HUDEP-2 (cell line): ENCODE data around the gene CAMTA1.
"Not testable (repeated sequence)": the region's sequence is repeated elsewhere in the genome, so short reads cannot be mapped to it uniquely, and the experiment has no call there.

ENCODE experiments used
- DNase-seq, 76 experiments: peaks; one replicate each; lab custom pipeline; 2025; ENCODE audit not compliant: unreplicated experiment in 76 of 76; lab: John Stamatoyannopoulos, UW

Gene CAMTA1

DNA sequence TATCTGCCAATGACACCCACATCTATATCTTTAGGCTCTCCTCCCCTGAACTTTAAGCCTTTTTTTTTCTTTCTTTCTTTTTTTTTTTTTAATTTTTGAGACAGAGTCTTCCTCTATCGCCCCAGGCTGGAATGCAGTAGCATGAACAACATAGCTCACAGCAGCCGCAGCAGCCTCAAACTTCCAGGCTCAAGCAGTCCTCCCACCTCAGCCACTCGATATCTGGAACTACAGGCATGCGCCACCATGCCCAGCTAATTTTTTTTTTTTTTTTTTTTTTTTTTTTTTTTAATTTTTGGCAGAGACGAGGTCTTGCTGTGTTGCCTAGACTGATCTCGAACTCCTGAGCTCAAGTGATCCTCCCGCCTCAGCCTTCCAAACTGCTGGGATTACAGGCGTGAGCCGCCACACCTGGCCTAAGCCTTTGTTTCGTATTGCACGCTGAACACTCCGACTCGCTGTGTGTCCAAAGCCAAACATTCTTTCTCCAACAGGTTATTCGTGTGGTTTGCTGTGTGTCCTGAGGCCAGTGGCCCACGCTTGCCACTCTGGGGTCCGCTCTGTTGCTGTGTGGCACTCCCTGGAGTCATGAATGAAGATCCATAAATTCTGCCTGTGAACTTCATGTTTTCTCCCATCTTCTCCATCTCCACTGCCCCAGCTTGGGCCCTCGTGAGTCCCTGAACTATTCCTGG lies 119.4 kb downstream of the CAMTA1 start:
- peak in 2 of 76 experiments; percentile 14 to 31 for DNase-seq

DNA sequence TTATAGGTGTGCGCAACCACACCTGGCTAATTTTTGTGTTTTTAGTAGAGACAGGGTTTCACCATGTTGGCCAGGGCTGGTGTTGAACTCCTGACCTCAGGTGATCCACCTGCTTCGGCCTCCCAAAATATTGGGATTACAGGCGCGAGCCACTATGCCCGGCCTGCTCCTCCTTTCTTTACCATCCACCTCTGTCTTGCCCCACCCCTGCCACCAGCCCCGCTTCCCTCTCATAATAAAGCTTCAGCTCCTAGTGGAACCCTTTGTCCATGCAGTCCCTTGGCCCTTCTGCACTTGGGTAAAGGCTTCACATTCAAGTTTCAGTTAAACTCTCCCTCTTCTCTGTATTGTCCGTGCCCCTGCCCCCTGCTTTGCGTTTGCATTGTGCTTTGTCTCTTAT lies 120.1 kb downstream of the CAMTA1 start:
- DNase-seq = no peak

- DNase-seq = no peak
These were observed 120.5 kb downstream of the CAMTA1 start for GRCh38 chr1:6905790-6906189.

DNA sequence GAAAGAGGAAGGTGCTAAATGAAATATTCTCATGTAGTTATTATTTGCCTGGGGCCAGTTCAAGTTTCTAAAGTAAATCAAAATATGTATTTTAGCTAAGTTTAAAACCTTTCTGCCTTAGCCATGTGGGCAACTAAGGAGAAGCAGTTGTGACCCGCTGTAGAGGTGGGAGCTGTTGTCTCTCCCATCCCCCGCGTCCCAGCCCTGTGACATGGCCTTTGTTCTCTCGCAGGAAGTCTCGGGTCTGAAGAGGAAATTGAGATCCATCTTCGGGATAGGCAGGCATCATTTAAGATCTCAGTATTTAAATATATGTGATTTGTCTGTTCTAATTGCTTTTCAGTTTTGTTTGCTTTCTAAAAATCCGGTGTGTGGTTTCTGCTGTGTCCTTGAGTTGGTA lies 121.5 kb downstream of the CAMTA1 start:
- no peak for DNase-seq

DNA sequence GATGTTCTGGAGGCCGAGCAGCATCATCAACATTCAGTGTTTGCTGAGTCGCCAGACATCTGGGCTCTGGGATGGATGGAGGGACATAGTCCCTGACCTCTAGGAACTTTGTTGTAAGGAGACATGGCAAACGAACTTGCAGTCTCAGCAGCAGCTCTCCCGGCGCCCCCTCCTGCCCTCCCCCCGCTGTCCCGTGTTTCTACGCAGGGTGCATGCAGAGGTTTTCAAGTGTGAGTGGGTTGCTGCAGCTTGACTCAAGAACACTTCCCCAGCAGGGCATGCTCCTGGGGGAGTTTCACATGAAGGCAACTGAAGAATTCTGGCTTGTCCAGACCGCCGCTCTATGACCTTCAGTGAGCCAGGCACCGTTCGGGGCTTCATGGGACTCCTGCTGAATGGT lies 121.9 kb downstream of the CAMTA1 start:
- no peak for DNase-seq

GRCh38 chr1:6907676-6908434 lies 122.6 kb downstream of the CAMTA1 start:
- no peak for DNase-seq

DNA sequence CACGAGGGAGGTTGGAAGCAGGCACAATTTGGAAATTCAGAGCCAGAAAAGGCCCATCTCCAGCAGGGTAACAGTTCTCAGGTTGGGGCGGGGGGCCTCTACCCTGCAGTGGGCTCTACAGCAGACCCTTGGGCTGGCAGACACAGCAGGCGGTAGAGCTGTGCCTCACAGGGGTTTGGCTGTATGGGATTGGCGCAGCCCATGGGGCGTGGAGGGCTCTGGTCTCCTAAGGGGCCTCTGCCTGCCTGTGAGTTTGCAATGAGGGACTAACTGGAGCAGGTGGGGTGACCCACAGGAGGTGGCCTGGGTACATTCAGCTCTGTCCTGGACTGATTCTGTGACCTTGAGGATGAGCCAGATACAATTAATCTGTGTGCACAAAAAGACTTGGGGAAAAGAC lies 124.1 kb downstream of the CAMTA1 start:
- DNase-seq = no peak

- DNase-seq = no peak
These were observed 124.6 kb downstream of the CAMTA1 start for GRCh38 chr1:6909857-6910256.

- no peak for DNase-seq
These were observed 126.0 kb downstream of the CAMTA1 start for GRCh38 chr1:6911021-6911941.

DNA sequence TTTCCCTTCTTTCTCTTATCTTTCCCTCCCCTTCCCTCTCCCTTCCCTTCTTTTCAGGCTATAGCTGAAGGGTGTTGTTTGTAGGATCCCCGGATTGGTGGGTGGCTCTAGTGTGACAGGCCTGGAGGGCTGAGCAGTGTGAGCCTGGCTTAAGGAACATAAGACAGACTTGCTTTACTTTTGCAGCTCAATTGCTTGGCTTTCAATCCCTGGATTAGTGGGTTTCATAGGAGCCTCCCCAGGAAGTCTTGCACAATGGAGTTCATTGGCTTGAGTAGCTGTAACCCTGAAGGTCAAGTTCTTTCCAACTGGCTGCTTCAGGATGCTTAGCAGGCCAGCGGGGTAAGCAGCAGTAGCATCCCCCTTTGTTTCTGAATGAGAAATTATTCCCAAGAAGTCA lies 126.7 kb downstream of the CAMTA1 start:
- DNase-seq = no peak

DNA sequence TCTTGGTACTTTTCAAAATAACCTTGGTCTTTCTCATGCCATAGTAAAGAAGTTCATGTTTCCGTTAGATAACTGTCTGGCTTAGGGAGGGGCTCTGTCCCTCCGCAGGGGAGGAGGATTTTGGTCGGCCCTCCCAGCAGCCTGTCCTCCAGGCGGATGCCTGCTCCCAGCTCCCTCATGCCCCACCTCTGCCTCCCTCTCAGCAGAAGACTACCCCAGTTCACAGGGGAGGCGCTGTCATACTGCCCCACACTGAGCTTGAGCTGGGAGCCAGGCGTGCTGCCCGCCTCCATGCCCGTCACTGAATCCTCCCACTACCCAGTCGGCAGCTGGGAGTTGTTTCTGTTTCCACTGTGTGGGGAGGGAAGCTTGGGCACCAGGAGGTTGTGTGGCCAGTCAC lies 127.3 kb downstream of the CAMTA1 start:
- DNase-seq = peak in 16 of 76 experiments; percentile 11 to 62 (median 28)

DNA sequence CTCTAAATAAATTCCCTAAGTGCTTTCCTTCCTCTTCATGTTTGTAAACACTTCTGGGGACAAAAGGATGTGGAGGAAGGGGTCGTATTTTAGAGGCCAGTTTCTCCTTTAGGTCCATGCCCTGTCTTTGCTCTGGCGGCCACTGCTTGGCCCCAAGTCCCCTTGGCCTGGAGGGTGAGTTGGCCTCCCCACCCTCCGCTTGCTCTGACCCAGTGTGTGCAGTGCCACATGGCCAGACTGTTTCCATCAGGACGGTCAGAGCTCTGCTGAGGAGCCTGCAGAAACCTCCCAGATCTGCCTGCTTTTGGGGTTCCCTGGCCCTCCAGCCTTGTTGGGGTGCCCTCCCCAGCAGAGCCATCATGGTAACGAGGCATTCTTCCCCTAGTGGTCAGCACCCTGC lies 127.8 kb downstream of the CAMTA1 start:
- no peak for DNase-seq

- DNase-seq = no peak
These were observed 129.5 kb downstream of the CAMTA1 start for GRCh38 chr1:6914706-6915105.

DNA sequence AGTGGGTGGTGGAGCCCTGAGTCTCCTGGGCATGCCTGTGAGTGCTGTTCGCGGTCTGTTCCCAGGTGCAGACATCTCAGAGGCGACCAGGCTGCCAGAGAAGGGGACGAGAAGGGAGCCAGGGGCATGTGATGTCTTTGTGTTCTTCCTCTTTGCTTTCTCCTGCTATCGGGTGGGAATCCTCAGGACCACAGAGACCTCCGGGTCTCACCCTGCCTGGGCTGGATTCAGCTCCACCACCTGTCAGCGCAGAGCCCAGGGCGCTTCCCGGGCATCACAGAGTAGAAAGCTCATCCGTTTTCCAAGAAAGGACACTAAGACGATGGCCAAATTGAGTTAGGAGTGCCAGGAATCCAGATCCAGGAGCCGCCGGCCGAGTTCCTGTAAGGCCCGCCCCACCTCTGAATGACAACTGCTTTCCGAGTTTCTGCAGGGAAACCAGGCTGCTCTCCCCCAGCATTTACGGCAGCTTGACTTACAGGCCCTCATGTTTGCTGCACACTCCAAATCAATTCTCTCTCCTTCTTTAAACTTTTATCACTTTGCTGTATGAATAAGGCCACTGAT lies 130.8 kb downstream of the CAMTA1 start:
- no peak for DNase-seq

DNA sequence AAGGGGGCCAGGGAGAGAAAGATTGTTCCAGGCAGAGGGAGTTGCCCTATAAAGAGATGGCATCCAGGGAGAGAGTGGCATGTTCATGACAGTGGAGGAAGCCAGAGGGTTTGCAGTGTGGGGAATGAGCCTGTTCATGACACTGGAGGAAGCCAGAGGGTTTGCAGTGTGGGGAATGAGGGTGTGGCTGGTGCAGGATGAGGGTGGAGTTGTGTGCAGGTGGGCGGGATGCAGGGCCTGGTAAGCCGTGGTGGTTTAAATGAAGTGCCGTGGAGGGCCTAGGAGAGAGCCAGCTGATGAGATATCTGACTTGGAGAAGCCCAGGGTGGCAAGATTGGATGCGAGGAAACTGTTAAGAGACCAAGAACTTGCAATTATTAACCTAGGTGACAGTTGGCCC lies 131.8 kb downstream of the CAMTA1 start:
- DNase-seq = no peak

- no peak for DNase-seq
These were observed 133.1 kb downstream of the CAMTA1 start for GRCh38 chr1:6918186-6918924.

DNA sequence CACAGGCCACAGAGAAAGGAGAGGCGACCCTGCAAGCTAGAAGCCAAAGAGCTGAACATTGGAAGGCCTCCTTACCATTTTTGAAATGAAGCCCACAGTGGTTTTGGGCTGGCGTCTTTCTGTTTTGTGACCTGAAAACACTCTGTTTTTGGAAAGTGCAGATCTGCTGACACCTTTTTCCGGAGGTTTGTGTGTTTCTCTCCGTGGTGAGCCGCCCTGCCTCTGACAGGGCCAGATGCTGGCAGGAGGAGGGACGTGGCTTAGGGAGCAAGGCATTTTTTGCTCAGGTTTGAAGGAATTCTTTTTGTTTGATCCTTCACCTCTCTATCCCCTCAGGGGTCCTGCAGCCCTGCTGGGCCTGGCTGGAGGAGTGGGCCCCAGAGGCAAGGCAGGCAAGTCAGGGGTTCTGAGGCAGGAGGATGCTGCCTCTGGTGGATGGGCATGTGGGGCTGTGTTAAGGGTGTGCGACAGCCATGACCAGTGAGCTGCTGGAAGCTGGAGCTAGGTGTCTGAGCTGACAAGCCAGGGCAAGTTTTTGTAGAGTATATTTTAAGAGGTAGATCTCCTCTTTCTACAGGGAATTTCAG lies 133.8 kb downstream of the CAMTA1 start:
- no peak for DNase-seq

- DNase-seq = not testable (repeated sequence)
These were observed 136.3 kb downstream of the CAMTA1 start for GRCh38 chr1:6921506-6921905.

- DNase-seq = no peak
These were observed 137.1 kb downstream of the CAMTA1 start for GRCh38 chr1:6922096-6922931.
